Ishikawa (cell line): ENCODE results near the gene SCD5.

Experiments
- CEBPB ChIP-seq: IDR thresholded peaks from 2 replicates; pipeline ENCODE4 v1.6.1; 2012
- CREB1 ChIP-seq: IDR thresholded peaks from 2 replicates; pipeline ENCODE4 v1.6.1; 2012; ENCODE audit warnings: low read depth
- EGR1 ChIP-seq: IDR thresholded peaks from 2 replicates; pipeline ENCODE4 v1.6.1; 2012
- EP300 ChIP-seq: IDR thresholded peaks from 2 replicates; pipeline ENCODE4 v1.6.1; 2012; ENCODE audit warnings: borderline replicate concordance
- FOXM1 ChIP-seq: IDR thresholded peaks from 2 replicates; pipeline ENCODE4 v1.6.1; 2012; ENCODE audit warnings: low read depth, borderline replicate concordance
- MAX ChIP-seq: IDR thresholded peaks from 2 replicates; pipeline ENCODE4 v1.6.1; 2012
- NFIC ChIP-seq: IDR thresholded peaks from 2 replicates; pipeline ENCODE4 v1.6.1; 2012
- RAD21 ChIP-seq: IDR thresholded peaks from 2 replicates; pipeline ENCODE4 v1.6.1; 2012; ENCODE audit warnings: low read depth
- REST ChIP-seq: IDR thresholded peaks from 2 replicates; pipeline ENCODE4 v1.6.1; 2012; ENCODE audit warnings: low read depth, mild to moderate bottlenecking
- TAF1 ChIP-seq: IDR thresholded peaks from 2 replicates; pipeline ENCODE4 v1.6.1; 2012; ENCODE audit warnings: low read depth, mild to moderate bottlenecking
- TCF12 ChIP-seq: IDR thresholded peaks from 2 replicates; pipeline ENCODE4 v1.6.1; 2012; ENCODE audit warnings: low read depth
- TEAD4 ChIP-seq: IDR thresholded peaks from 2 replicates; pipeline ENCODE4 v1.6.1; 2012
- USF1 ChIP-seq: IDR thresholded peaks from 2 replicates; pipeline ENCODE4 v1.6.1; 2012
- YY1 ChIP-seq: IDR thresholded peaks from 2 replicates; pipeline ENCODE4 v1.6.1; 2012; ENCODE audit warnings: low read depth
- ZBTB7A ChIP-seq: IDR thresholded peaks from 2 replicates; pipeline ENCODE4 v1.6.1; 2012; ENCODE audit warnings: low read depth

The SCD5 gene

GRCh38 chr4:82801910-82802521 lies 3.4 kb upstream of the SCD5 start:
- TF ChIP-seq ZBTB7A (no peak), RAD21 (peak; percentile 80)

GRCh38 chr4:82799006-82799881 lies 648 bp upstream of the SCD5 start:
- no peak for TF ChIP-seq NFIC
- TF ChIP-seq MAX = no peak
- TF ChIP-seq EGR1 = peak; percentile 81
- no peak for TF ChIP-seq TEAD4

GRCh38 chr4:82797405-82798111 lies 1.0 kb downstream of the SCD5 start:
- TF ChIP-seq YY1 = no peak
- no peak for TF ChIP-seq ZBTB7A
- TF ChIP-seq CREB1 = no peak
- TF ChIP-seq TCF12 = no peak
- TF ChIP-seq NFIC = 0 out of 2 replicates have a peak, but pooled peaks have one; percentile 31
- no peak for TF ChIP-seq EP300
- TF ChIP-seq EGR1 = no peak
- no peak for TF ChIP-seq FOXM1
- TF ChIP-seq TAF1 = peak; percentile 22; the same call in 1 of the 2 replicates
- no peak for TF ChIP-seq REST
- no peak; the same call in 1 of the 2 replicates for TF ChIP-seq MAX
- no peak for TF ChIP-seq USF1
- TF ChIP-seq RAD21 = no peak
- no peak for TF ChIP-seq TEAD4
- TF ChIP-seq CEBPB = peak; percentile 14; the same call in 1 of the 2 replicates

GRCh38 chr4:82797040-82797404 lies 1.6 kb downstream of the SCD5 start:
- no peak for TF ChIP-seq REST
- TF ChIP-seq NFIC = peak; percentile 96
- TF ChIP-seq RAD21 = no peak

- TF ChIP-seq USF1 (no peak), EP300 (no peak), CREB1 (no peak), NFIC (no peak), RAD21 (no peak), TEAD4 (no peak), TCF12 (no peak), CEBPB (no peak)
Measured at GRCh38 chr4:82792912-82793649, 5.5 kb downstream of the SCD5 start.

- no peak for TF ChIP-seq ZBTB7A
- no peak for TF ChIP-seq NFIC
- no peak for TF ChIP-seq CEBPB
- TF ChIP-seq FOXM1 = no peak
- TF ChIP-seq EGR1 = no peak
- TF ChIP-seq TEAD4 = no peak
- TF ChIP-seq YY1 = no peak
- no peak for TF ChIP-seq TAF1
- no peak for TF ChIP-seq MAX
- no peak for TF ChIP-seq TCF12
- TF ChIP-seq EP300 = no peak
- TF ChIP-seq RAD21 = no peak
- TF ChIP-seq USF1 = no peak
- no peak for TF ChIP-seq REST
- TF ChIP-seq CREB1 = no peak
Measured at GRCh38 chr4:82791179-82791578, 7.4 kb downstream of the SCD5 start.
